ENCODE results near the gene CD209. TPM values are rescaled to one million over a fixed set of nuclear protein-coding genes. Genes with fewer than 3 reads are reported as not detected.

Gene CD209
- total RNA-seq, 1 donor from 2014 or later: 11.4 TPM

DNA sequence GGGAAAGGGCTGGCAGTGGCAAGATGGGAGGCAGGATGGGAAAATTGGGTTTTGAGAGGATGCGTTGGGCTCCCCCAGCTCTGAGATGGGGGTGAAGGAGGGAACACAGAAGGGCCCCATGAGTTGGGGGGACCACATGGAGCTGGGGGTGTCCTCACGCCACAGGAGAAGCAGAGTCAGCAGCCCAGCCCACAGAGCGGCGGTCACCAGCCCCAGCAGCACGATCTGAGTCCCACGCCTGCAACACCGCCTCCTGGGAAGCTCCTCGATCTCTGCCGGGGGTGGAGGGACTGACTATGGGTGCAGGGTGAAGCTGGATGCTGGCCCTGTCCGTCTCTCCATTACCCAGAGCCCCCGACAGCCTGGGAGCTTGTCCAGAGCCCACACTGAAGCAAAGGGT, 48.8 kb downstream of the CD209 start:
- intact Hi-C loops (cut with DNase I): no loop called here
- no peak for ATAC-seq (ENCODE audit: poor library complexity)
- no peak for DNase-seq

DNA sequence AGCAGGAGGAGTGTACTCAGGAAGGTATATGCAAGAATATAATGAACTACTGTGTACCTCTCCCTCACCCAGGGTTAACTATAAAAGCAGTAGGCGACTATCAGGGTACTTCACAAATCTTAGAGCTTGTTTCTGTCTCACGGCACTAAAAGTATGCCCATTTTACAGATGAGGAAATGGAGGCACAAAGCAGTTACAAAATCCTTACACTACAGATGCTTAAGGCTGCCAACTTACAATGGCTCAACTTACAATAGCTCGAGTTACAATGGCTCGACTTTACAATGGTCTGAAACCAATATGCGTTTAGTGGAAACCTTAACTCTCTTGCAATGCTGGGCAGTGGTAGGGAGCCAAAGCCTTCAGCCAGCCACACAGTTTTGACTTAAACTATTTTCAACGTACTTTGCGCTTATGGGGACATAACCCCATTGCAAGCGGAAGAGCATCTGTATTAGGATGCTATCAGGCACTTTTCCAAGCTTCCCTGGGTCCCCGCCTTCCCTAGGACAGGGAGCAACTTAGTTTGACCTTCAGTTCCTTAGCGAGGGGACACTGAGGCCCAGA, 49.5 kb downstream of the CD209 start:
- DNase-seq (no peak), ATAC-seq (ENCODE audit: poor library complexity) (no peak)
- intact Hi-C loops (cut with DNase I): no loop called here

DNA sequence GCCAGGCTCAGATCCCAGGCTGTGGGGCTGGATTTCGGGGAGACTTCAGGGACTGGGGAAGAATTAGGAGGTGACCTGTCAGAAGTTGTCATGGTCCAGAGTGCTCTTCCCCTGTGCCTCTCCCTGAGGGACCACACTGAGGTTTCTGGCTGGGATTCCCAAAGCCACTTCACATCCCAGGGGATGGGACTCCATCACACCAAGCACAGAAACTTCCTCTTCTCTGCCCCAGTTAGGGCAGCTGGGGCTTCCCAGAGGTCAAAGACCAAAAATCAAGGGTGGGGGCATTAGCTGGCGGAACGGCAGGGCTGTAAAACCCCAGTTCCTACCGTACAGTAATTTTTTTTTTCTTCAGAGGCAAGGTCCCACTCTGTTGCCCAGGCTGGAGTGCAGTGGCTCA, 52.8 kb downstream of the CD209 start:
- DNase-seq (no peak), ATAC-seq (ENCODE audit: poor library complexity) (no peak)
- intact Hi-C loops (cut with DNase I): no loop called here

DNA sequence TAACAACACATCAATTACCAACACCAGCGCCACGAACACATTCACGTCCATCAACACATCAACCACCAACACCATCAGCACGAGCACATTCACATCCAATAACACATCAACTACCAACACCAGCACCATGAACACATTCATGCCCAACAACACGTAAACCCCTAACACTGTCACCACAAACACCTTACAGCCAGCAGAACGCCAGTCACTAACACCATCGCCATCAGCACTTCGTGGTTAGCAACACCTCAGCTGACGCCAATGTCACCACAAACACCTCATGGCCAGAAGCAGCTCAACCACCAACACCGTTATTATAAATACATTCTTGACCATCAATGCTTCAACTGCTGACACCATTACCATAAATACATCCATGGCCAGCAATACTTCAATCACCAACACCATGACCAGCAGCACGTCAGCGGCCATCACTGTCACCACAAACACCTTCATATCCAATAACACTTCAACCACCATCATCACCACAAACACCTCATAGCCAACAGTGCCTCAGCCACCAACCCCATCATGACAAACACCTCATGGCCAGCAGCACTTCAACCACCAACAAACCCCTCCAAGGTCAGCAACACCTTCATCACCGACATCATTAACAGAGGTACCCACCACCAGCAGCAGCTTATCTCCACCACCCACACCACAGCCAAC, 54.8 kb downstream of the CD209 start:
- DNase-seq: no peak
- intact Hi-C loops (cut with DNase I): no loop called here

DNA sequence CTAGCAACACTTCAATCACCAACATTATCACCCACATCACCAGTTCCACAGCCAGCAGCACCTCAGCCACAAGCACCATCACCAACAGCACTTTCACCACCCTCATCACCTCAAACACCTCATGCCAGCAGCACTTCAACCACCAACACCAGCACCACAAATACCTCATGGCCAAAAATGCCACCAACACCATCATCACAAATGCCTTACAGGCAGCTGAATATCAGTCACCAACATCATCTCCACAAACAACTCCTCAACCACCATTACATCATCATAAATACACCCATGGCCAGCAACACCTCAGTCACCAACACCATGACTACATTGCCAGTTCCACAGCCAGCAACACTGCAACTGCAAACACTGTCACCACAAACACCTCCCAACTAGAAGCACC, 55.8 kb downstream of the CD209 start:
- intact Hi-C loops (cut with DNase I): no loop called here
- ATAC-seq (ENCODE audit: poor library complexity): no peak
- no peak for DNase-seq

More for the DNA sequence above, 54.8 kb downstream of the CD209 start:
- ATAC-seq (ENCODE audit: poor library complexity): no peak

DNA sequence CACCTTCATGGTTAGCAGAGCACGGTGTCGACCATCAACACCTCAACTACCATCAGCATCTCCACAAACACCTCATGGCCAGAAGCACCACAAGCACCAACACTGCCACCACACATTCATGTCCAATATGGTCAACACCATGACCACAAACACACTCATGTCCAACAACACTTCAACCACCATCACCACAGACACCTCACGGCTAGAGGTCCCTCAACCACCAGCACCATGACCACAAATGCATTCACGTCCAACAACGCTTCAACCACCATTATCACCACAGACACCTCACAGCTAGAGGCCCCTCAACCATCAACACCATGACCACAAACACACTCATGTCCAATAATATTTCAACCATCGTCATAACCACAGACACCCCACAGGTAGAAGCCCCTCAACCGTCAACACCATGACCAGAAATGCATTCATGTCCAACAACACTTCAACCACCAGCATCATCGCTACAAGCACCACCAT, 56.5 kb downstream of the CD209 start:
- no peak for ATAC-seq (ENCODE audit: poor library complexity)
- intact Hi-C loops (cut with DNase I): no loop called here
- DNase-seq: no peak

Other genes starting within 250 kb of the CD209 start
- gene ZNF358, start 231.4 kb downstream of the CD209 start, total RNA-seq: 92.1 TPM
- gene MCOLN1, start 224.9 kb downstream of the CD209 start, total RNA-seq: 17.5 TPM
- 50.4 TPM for gene PNPLA6, start 211.8 kb downstream of the CD209 start, total RNA-seq
- 1.0 TPM for gene CAMSAP3, start 151.7 kb downstream of the CD209 start, total RNA-seq
- 23.5 TPM for gene XAB2, start 118.0 kb downstream of the CD209 start, total RNA-seq
- 208 TPM for gene PET100, start 117.7 kb downstream of the CD209 start, total RNA-seq
- 3.9 TPM for gene PCP2, start 113.8 kb downstream of the CD209 start, total RNA-seq
- gene STXBP2, start 110.4 kb downstream of the CD209 start, total RNA-seq: 7.0 TPM
- gene RETN, start 78.5 kb downstream of the CD209 start, total RNA-seq: 0.48 TPM
- gene MCEMP1, start 70.4 kb downstream of the CD209 start, total RNA-seq: 0.67 TPM
- 116 TPM for gene TRAPPC5, start 66.7 kb downstream of the CD209 start, total RNA-seq
- gene FCER2, start 45.4 kb downstream of the CD209 start, total RNA-seq: 0.56 TPM
- gene CLEC4G, start 15.4 kb downstream of the CD209 start, total RNA-seq: 1.1 TPM
- gene CLEC4M, start 15.7 kb upstream of the CD209 start, total RNA-seq: not detected
- gene EVI5L, start 82.7 kb upstream of the CD209 start, total RNA-seq: 19.4 TPM
- gene PRR36, start 126.9 kb upstream of the CD209 start, total RNA-seq: 0.08 TPM
- gene LRRC8E, start 141.0 kb upstream of the CD209 start, total RNA-seq: 1.6 TPM
- 27.5 TPM for gene MAP2K7, start 156.3 kb upstream of the CD209 start, total RNA-seq
- 10.9 TPM for gene TGFBR3L, start 167.3 kb upstream of the CD209 start, total RNA-seq
- gene SNAPC2, start 172.8 kb upstream of the CD209 start, total RNA-seq: 9.4 TPM
- 0.16 TPM for gene CTXN1, start 178.6 kb upstream of the CD209 start, total RNA-seq
- 116 TPM for gene TIMM44, start 196.1 kb upstream of the CD209 start, total RNA-seq